Measurements from ENCODE around the gene ZNF799. TPM values are rescaled to one million over a fixed set of nuclear protein-coding genes. Genes with fewer than 3 reads are reported as not detected.

The ZNF799 gene
- total RNA-seq (2021; fragmentation: NEBNext Ultra II Directional; extraction: Animal tissue kit (Norgen Biotek cat#: 25700)), result 1 to 10 TPM; 1.1 to 1.8 (median 1.5) TPM
- long read RNA-seq, partial matches to known transcripts, result 0 of 1 reads
- long read RNA-seq, other reads (novel, unspliced or antisense), result 0 of 1 reads

DNA sequence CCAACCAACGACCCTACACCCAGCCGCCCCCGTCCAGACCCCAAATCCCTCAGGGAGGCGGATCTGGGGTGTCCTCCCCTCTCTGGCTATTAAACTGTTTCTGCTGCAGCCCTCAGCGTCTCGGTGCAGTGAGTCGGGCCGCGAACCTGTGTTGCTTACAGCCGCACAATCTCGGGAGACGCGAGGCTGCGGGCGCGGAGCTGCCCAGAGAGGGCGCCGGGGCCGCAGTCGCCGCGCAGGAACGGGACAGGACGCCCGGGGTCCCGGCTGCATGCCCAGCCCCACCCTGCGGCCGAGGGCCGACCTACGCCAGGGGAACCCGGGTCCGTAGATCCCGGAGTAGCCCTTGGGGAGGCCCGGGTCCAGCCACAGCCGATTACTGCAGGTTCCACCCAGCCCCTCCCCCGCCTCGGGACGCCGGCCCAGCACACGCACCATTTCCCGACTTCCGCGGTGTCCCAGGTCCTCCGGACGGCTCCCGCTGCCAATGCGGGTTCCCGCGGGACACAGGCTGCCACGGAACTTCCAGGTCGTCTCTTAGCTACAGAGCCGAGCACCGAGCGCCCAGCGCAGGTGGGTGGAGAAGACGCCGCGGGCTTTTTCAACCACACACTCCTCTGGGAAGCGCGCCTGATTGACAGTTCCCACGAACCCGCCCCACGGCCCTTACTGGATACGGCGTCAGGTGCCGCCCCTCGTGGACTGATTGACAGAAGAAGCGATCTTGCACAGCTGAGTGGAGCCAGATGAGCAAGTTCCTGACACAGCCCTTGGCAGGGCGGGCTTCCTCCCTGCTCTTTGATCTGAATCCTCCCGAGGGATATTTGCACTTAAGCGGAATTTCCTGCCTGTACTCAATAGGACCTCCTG lies at the start of gene ZNF799:
TSS of gene ZNF799 (minus strand) at position 639 of the 870 bp plus-strand sequence. CDS start at position 438, 201 bp downstream.
- H3K27me3 Mint-ChIP-seq (ENCODE audit: insufficient read depth), result peaks cover 2% of the 10 kb centered on the region; the same call in 1 of the 2 replicates
- H3K4me3 Mint-ChIP-seq, result peak within 1 kb of the TSS; percentile 93
- H3K4me1 Mint-ChIP-seq (ENCODE audit: low read depth), result peaks cover 6% of the 10 kb centered on the region
- TF ChIP-seq, protein P1, sequence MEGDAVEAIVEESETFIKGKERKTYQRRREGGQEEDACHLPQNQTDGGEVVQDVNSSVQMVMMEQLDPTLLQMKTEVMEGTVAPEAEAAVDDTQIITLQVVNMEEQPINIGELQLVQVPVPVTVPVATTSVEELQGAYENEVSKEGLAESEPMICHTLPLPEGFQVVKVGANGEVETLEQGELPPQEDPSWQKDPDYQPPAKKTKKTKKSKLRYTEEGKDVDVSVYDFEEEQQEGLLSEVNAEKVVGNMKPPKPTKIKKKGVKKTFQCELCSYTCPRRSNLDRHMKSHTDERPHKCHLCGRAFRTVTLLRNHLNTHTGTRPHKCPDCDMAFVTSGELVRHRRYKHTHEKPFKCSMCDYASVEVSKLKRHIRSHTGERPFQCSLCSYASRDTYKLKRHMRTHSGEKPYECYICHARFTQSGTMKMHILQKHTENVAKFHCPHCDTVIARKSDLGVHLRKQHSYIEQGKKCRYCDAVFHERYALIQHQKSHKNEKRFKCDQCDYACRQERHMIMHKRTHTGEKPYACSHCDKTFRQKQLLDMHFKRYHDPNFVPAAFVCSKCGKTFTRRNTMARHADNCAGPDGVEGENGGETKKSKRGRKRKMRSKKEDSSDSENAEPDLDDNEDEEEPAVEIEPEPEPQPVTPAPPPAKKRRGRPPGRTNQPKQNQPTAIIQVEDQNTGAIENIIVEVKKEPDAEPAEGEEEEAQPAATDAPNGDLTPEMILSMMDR (IDR thresholded peaks at IDR 0.05), result peak; percentile 21; the same call in 1 of the 2 replicates
- H3K9me3 Mint-ChIP-seq, result peaks cover 22% of the 10 kb centered on the region
- peaks cover 14% of the 10 kb centered on the region for H3K36me3 Mint-ChIP-seq (ENCODE audit: low read depth)
- peak; percentile 95 for DNase-seq
- H3K27ac Mint-ChIP-seq, result peak within 1 kb of the TSS; percentile 84

DNA sequence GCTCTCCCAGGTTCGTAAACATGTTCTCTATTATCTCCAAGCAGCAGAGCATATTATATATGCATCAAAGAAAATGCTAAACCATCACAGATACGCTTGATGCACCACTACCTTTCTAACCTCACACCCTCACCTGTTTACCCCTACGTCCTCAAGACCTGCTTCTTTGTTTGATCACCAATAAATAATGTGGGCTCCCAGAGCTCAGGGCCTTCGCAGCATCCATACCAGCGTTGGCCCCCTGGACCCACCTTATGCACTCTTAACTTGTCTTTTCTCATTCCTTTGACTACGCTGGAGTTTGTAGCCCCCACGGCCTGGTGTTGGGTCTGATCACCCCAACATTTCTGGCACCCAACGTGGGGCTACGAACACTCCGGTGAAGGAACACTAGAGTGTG lies 49.8 kb upstream of the ZNF799 start:
- H3K27ac Mint-ChIP-seq, result no peak overlapping the region
- no peaks in the 10 kb centered on the region for H3K27me3 Mint-ChIP-seq (ENCODE audit: insufficient read depth)
- TF ChIP-seq, protein P1 (IDR thresholded peaks at IDR 0.05), result no peak
- H3K9me3 Mint-ChIP-seq, result peaks cover 62% of the 10 kb centered on the region
- H3K4me3 Mint-ChIP-seq, result no peak overlapping the region
- peaks cover 22% of the 10 kb centered on the region for H3K36me3 Mint-ChIP-seq (ENCODE audit: low read depth)
- H3K4me1 Mint-ChIP-seq (ENCODE audit: low read depth), result no peaks in the 10 kb centered on the region
- no peak for DNase-seq

DNA sequence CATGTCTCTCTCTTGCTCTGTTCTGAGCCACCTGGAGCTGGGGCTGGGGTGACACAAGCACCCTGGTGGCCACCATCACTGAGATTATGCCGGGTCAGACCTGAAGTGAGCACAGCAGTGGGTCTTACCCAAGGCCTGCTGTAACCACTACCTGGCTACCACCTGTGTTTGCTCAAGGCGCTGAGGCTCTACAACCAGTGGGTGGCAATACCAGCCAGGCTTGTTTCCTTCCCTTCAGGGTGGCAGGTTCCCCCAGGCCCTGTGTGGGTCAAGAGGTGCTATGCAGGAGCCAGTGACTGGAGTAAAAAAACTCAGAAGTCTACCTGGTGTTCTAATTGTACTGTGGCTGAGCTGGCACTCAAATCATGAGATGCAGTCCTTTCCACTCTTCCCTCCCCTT lies 47.7 kb upstream of the ZNF799 start:
- no peak overlapping the region for H3K27ac Mint-ChIP-seq
- H3K27me3 Mint-ChIP-seq (ENCODE audit: insufficient read depth), result no peaks in the 10 kb centered on the region
- H3K36me3 Mint-ChIP-seq (ENCODE audit: low read depth), result peaks cover 30% of the 10 kb centered on the region
- DNase-seq, result no peak
- TF ChIP-seq, protein P1 (IDR thresholded peaks at IDR 0.05), result no peak
- no peak overlapping the region for H3K4me3 Mint-ChIP-seq
- H3K9me3 Mint-ChIP-seq, result peaks cover 72% of the 10 kb centered on the region
- H3K4me1 Mint-ChIP-seq (ENCODE audit: low read depth), result no peaks in the 10 kb centered on the region

- peak within 1 kb of the TSS; percentile 85 for H3K27ac Mint-ChIP-seq
- peaks cover 24% of the 10 kb centered on the region for H3K36me3 Mint-ChIP-seq (ENCODE audit: low read depth)
- DNase-seq, result peak; percentile 97
- peak within 1 kb of the TSS; percentile 96 for H3K4me3 Mint-ChIP-seq
- TF ChIP-seq, protein P1 (IDR thresholded peaks at IDR 0.05), result no peak
- H3K4me1 Mint-ChIP-seq (ENCODE audit: low read depth), result peaks cover 7% of the 10 kb centered on the region
- H3K27me3 Mint-ChIP-seq (ENCODE audit: insufficient read depth), result peaks cover 4% of the 10 kb centered on the region
- peaks cover 38% of the 10 kb centered on the region for H3K9me3 Mint-ChIP-seq
These were observed 39.7 kb upstream of the ZNF799 start, which contains the start of gene ZNF443 for GRCh38 chr19:12440541-12441316. TSS of gene ZNF443 (minus strand) at chr19:12441021. CDS start at chr19:12440914, 107 bp downstream.

Data from HFFc6 (cell line).